ENCODE data around the gene ARMC9.

The ARMC9 gene

DNA sequence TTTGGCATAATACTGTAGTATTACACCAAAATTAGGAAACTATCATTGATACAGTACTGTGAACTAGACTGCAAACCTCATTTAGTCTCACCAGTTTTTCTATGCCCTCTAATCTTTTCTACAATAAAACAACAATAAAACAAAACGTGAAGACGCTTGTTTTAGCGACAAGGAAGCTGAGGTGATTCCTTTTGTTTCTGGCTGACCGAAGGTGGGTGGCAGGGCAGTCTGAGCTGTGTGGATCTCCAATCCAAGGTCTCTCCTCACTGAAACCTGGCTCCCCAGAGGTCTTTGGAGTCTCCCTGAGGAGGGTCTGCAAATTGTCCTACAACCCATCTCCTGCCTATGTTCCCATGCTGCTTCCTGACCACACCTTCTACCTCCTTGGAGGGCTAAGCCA, 59.3 kb downstream of the ARMC9 start:
- Histone ChIP-seq H3K9ac (ENCODE audit: low read depth, low read length) (no peak overlapping the region), H3K4me1 (ENCODE audit: insufficient read depth, low read length) (peaks cover 9% of the 10 kb centered on the region), H3K36me3 (ENCODE audit: insufficient read depth, low read length) (peaks cover 4% of the 10 kb centered on the region), H3K9me3 (ENCODE audit: control insufficient read depth, insufficient read depth, low read length) (no peaks in the 10 kb centered on the region)

- peaks cover 7% of the 10 kb centered on the region for H3K36me3 ChIP-seq (ENCODE audit: insufficient read depth, low read length)
- H3K9ac ChIP-seq (ENCODE audit: low read depth, low read length), result no peak overlapping the region
- no peaks in the 10 kb centered on the region for H3K9me3 ChIP-seq (ENCODE audit: control insufficient read depth, insufficient read depth, low read length)
- H3K4me1 ChIP-seq (ENCODE audit: insufficient read depth, low read length), result peaks cover 9% of the 10 kb centered on the region
Measured at GRCh38 chr2:231258701-231259100, 60.3 kb downstream of the ARMC9 start.

GRCh38 chr2:231259104-231259503, 60.7 kb downstream of the ARMC9 start:
- Histone ChIP-seq H3K4me1 (ENCODE audit: insufficient read depth, low read length) (peaks cover 9% of the 10 kb centered on the region), H3K9ac (ENCODE audit: low read depth, low read length) (no peak overlapping the region), H3K9me3 (ENCODE audit: control insufficient read depth, insufficient read depth, low read length) (no peaks in the 10 kb centered on the region), H3K36me3 (ENCODE audit: insufficient read depth, low read length) (peaks cover 7% of the 10 kb centered on the region)

- H3K9ac ChIP-seq (ENCODE audit: low read depth, low read length), result no peak overlapping the region
Measured at GRCh38 chr2:231260442-231261208, 62.2 kb downstream of the ARMC9 start.

DNA sequence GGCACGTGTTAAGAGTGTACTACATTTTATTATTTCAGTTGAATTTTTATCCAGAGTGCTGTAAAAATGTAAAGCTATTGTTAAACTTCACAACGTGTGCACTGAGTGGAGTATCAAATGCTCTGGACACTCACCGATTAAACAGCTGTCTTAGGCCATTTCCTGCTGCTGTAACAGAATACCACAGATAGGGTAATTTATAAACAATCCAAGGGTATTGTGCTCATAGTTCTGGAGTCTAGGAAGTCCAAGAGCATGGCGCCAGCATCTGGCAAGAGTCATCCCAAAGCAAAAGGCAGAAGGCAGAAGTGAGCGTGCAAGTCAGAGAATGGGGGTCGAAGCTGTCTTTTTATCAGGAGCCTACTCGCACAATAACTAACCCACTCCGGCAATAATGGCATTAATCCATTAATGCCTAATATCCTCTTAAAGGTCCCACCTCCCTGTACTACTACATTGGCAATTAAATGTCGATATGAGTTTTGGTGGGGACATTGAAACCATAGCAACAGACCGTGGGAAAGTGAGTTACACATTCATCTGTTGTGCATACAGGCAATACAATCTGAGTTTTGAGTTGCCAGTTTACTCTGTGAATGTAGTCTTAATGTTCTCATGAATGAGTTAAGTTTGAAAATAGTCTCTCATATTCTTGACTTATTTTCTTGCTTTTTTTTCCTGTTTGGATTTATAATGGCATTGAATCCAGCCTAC, 64.8 kb downstream of the ARMC9 start:
- Histone ChIP-seq H3K4me1 (ENCODE audit: insufficient read depth, low read length) (peaks cover 9% of the 10 kb centered on the region), H3K9ac (ENCODE audit: low read depth, low read length) (no peak overlapping the region), H3K9me3 (ENCODE audit: control insufficient read depth, insufficient read depth, low read length) (no peaks in the 10 kb centered on the region), H3K36me3 (ENCODE audit: insufficient read depth, low read length) (peaks cover 8% of the 10 kb centered on the region)

More at GRCh38 chr2:231260442-231261208, 62.2 kb downstream of the ARMC9 start:
- Histone ChIP-seq H3K4me1 (ENCODE audit: insufficient read depth, low read length) (peaks cover 9% of the 10 kb centered on the region), H3K9me3 (ENCODE audit: control insufficient read depth, insufficient read depth, low read length) (no peaks in the 10 kb centered on the region), H3K36me3 (ENCODE audit: insufficient read depth, low read length) (peaks cover 7% of the 10 kb centered on the region)

GRCh38 chr2:231270221-231271114, 72.0 kb downstream of the ARMC9 start:
- Histone ChIP-seq H3K4me1 (ENCODE audit: insufficient read depth, low read length) (no peaks in the 10 kb centered on the region), H3K9ac (ENCODE audit: low read depth, low read length) (no peak overlapping the region), H3K9me3 (ENCODE audit: control insufficient read depth, insufficient read depth, low read length) (no peaks in the 10 kb centered on the region), H3K36me3 (ENCODE audit: insufficient read depth, low read length) (peaks cover 8% of the 10 kb centered on the region)

DNA sequence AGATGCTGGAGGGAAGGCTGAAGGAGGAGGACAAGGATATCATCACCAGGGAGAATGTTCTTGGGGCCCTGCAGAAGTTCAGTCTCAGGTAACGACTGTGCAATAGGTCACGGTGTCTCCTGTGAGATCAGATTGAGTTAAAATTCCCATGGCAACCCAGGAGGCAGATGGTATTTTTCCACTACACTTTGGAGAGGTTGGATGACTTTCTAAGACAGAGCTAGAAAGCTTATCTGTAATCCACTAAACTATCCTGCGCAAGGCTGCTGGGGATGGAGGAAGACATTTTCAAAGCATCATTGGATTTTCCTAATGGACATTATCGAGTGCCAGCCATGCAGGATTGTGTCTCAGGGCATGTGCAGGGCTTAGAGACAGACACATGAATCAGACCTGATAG, 74.6 kb downstream of the ARMC9 start:
- no peaks in the 10 kb centered on the region for H3K4me1 ChIP-seq (ENCODE audit: insufficient read depth, low read length)
- H3K9ac ChIP-seq (ENCODE audit: low read depth, low read length), result no peak overlapping the region
- H3K9me3 ChIP-seq (ENCODE audit: control insufficient read depth, insufficient read depth, low read length), result no peaks in the 10 kb centered on the region
- peaks cover 8% of the 10 kb centered on the region for H3K36me3 ChIP-seq (ENCODE audit: insufficient read depth, low read length)

DNA sequence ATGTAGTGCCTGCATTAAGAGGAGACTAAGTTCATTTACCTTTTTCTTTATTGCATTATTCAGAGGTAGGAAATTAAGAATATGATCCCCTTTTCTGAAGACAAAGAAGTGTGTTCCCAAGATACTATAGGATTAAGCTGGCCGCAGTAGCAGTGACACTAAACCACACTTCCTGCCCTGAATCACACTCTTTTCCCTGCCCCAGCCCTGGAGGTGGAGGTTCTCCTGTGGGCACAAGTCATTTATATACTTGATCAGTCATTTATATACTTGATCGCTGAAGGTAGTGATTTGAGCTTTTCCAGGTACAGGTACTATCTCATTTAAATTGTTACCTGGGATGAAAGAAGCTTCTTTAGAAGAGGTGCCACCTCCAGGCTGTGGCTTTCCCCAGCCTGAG, 78.6 kb downstream of the ARMC9 start:
- Histone ChIP-seq H3K9me3 (ENCODE audit: control insufficient read depth, insufficient read depth, low read length) (no peaks in the 10 kb centered on the region), H3K4me1 (ENCODE audit: insufficient read depth, low read length) (no peaks in the 10 kb centered on the region), H3K9ac (ENCODE audit: low read depth, low read length) (no peak overlapping the region), H3K36me3 (ENCODE audit: insufficient read depth, low read length) (no peaks in the 10 kb centered on the region)

DNA sequence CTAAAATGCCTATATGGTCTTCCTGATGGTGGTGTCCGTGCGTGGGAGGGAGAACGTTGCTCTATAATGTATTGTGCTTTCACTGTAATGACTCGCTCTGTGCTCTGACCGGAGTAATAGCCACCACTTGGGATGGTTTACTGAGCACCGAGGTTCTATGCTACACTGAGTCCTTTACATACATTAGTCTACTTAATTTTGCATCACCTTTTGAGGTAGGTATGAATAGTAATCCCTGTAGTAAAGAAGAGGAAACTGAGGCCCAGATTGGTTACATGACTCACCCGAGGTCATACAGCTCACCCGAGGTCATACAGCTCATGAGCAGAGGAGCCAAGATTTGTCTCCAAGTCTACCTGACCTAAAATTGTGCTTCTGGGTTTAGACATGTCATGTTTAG, 79.5 kb downstream of the ARMC9 start:
- Histone ChIP-seq H3K36me3 (ENCODE audit: insufficient read depth, low read length) (no peaks in the 10 kb centered on the region), H3K4me1 (ENCODE audit: insufficient read depth, low read length) (no peaks in the 10 kb centered on the region), H3K9ac (ENCODE audit: low read depth, low read length) (no peak overlapping the region), H3K9me3 (ENCODE audit: control insufficient read depth, insufficient read depth, low read length) (no peaks in the 10 kb centered on the region)

DNA sequence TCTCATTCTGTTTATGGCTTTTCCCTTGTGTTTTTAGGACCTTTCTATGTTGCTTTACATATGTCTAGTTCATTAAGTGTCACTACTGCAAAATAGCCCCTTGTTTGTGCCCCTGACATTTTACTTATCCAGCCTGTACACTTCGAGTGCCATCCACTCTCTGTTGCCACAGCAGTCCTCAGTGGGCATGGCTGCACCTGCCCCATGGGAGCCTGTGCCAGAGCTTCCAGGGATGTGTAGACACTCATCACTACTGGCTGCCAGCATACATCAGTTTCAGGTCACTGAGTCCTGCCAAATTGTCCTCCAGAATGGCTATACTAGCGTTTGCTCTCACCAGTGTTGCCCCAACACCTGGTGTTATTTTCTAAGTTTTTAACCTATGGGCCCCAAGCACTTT, 80.4 kb downstream of the ARMC9 start:
- no peaks in the 10 kb centered on the region for H3K4me1 ChIP-seq (ENCODE audit: insufficient read depth, low read length)
- H3K36me3 ChIP-seq (ENCODE audit: insufficient read depth, low read length), result no peaks in the 10 kb centered on the region
- H3K9ac ChIP-seq (ENCODE audit: low read depth, low read length), result no peak overlapping the region
- H3K9me3 ChIP-seq (ENCODE audit: control insufficient read depth, insufficient read depth, low read length), result no peaks in the 10 kb centered on the region

- H3K36me3 ChIP-seq (ENCODE audit: insufficient read depth, low read length), result no peaks in the 10 kb centered on the region
- H3K9ac ChIP-seq (ENCODE audit: low read depth, low read length), result no peak overlapping the region
- H3K9me3 ChIP-seq (ENCODE audit: control insufficient read depth, insufficient read depth, low read length), result no peaks in the 10 kb centered on the region
- H3K4me1 ChIP-seq (ENCODE audit: insufficient read depth, low read length), result no peaks in the 10 kb centered on the region
Measured at GRCh38 chr2:231280846-231281245, 82.4 kb downstream of the ARMC9 start.

GRCh38 chr2:231284296-231284695, 85.9 kb downstream of the ARMC9 start:
- H3K36me3 ChIP-seq (ENCODE audit: insufficient read depth, low read length), result no peaks in the 10 kb centered on the region; the same call in 1 of the 2 replicates
- no peak overlapping the region for H3K9ac ChIP-seq (ENCODE audit: low read depth, low read length)
- H3K4me1 ChIP-seq (ENCODE audit: insufficient read depth, low read length), result no peaks in the 10 kb centered on the region
- no peaks in the 10 kb centered on the region for H3K9me3 ChIP-seq (ENCODE audit: control insufficient read depth, insufficient read depth, low read length)

- Histone ChIP-seq H3K36me3 (ENCODE audit: insufficient read depth, low read length) (no peaks in the 10 kb centered on the region; the same call in 1 of the 2 replicates), H3K4me1 (ENCODE audit: insufficient read depth, low read length) (no peaks in the 10 kb centered on the region), H3K9me3 (ENCODE audit: control insufficient read depth, insufficient read depth, low read length) (no peaks in the 10 kb centered on the region)
Measured at GRCh38 chr2:231286964-231287363, 88.5 kb downstream of the ARMC9 start.

DNA sequence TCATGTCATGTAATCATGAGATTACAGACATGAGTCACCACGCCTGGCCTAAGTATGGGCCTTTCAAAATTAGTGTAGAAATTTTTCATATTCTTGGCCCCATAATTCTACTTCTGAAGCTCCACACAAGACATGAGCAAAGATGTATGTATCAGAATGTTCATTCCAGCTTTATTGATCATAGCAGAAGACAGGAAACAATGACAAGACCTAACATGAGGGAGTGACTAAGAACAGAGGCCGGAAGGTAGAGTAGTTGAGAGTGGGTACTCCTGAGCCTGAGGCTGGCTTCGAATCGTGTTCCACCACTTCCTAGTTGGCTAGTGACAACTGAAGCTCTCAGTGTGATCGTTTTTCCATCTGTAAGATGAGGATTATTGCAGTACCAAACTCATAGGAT, 89.3 kb downstream of the ARMC9 start:
- Histone ChIP-seq H3K36me3 (ENCODE audit: insufficient read depth, low read length) (no peaks in the 10 kb centered on the region; the same call in 1 of the 2 replicates), H3K9ac (ENCODE audit: low read depth, low read length) (no peak overlapping the region)

More at GRCh38 chr2:231286964-231287363, 88.5 kb downstream of the ARMC9 start:
- H3K9ac ChIP-seq (ENCODE audit: low read depth, low read length), result no peak overlapping the region

More for the DNA sequence above, 89.3 kb downstream of the ARMC9 start:
- no peaks in the 10 kb centered on the region for H3K9me3 ChIP-seq (ENCODE audit: control insufficient read depth, insufficient read depth, low read length)
- no peaks in the 10 kb centered on the region for H3K4me1 ChIP-seq (ENCODE audit: insufficient read depth, low read length)
